Right lobe of liver (tissue), 4 donors: ENCODE measurements around the gene STPG4.

Experiments used
- POLR2A ChIP-seq: fragments of 450-650 bp; IDR thresholded peaks from one replicate; pipeline ENCODE4 v1.6.1; 2017; ENCODE audit warnings: antibody characterized with exemption, mild to moderate bottlenecking
- TF ChIP-seq, protein P1 (sequence below), 4 donors: fragments of 200-600 bp in 3 of 4; fragments of 450-650 bp in 1 of 4; IDR thresholded peaks; one replicate each; pipeline versions ENCODE4 v1.5.1 to v1.8.0; 2016 to 2022; ENCODE audit warnings: antibody characterized with exemption in 4 of 4, mild to moderate bottlenecking in 2 of 4
- donor health status: DM: no; HTN: no; CAD: no.
- donor health status: DM: no; HTN: no; CAD: no.
- donor health status: DM: no; HTN: yes; CAD: no.

DNA sequence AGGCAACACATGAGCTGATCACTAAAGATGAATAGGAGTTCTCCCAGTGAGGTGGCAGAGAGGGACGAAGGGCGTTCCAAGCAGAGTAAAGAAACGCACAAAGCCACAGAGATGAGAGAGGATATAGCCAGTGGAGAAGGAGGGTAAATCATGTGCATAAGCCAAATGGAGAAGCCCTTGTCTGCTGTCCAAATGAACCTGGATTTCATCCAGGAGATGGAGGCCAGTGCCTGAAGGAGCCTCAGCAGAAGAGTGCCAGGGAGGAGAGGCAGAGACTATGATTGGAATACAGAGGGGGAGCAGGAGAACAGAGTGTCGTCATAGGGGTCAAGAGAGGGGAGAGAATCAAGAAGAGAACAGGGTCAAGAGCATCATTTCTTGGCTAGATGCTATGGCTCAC is 48.9 kb upstream of the STPG4 start:
- TF ChIP-seq, protein P1, sequence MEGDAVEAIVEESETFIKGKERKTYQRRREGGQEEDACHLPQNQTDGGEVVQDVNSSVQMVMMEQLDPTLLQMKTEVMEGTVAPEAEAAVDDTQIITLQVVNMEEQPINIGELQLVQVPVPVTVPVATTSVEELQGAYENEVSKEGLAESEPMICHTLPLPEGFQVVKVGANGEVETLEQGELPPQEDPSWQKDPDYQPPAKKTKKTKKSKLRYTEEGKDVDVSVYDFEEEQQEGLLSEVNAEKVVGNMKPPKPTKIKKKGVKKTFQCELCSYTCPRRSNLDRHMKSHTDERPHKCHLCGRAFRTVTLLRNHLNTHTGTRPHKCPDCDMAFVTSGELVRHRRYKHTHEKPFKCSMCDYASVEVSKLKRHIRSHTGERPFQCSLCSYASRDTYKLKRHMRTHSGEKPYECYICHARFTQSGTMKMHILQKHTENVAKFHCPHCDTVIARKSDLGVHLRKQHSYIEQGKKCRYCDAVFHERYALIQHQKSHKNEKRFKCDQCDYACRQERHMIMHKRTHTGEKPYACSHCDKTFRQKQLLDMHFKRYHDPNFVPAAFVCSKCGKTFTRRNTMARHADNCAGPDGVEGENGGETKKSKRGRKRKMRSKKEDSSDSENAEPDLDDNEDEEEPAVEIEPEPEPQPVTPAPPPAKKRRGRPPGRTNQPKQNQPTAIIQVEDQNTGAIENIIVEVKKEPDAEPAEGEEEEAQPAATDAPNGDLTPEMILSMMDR (IDR thresholded peaks at IDR 0.05), result no peak
- no peak for TF ChIP-seq POLR2A
